HepG2 (cell line): ENCODE measurements around the gene C20orf144. TPM values are rescaled to one million over a fixed set of nuclear protein-coding genes. Genes with fewer than 3 reads are reported as not detected.

Source experiments
- CBX1 ChIP-seq: IDR thresholded peaks from one replicate; pipeline ENCODE4 v1.6.1; 2016; ENCODE audit warnings: antibody characterized with exemption, low read depth
- CREM ChIP-seq, 2 experiments: sonication (generic) in 1 of 2; formaldehyde crosslinking in 1 of 2; IDR thresholded peaks; 2 replicates each; pipeline versions ENCODE4 v1.4.0 to v1.6.1; 2016 to 2020; ENCODE audit warnings: antibody characterized with exemption in 1 of 2, mild to moderate bottlenecking in 1 of 2, missing genetic modification reagents in 1 of 2
- HNF1B ChIP-seq: sonication (generic); formaldehyde crosslinking; IDR thresholded peaks from 2 replicates; pipeline ENCODE4 v1.5.1; 2020; ENCODE audit warnings: mild to moderate bottlenecking, moderate library complexity, missing genetic modification reagents
- JUNB ChIP-seq: sonication (generic); formaldehyde crosslinking; IDR thresholded peaks from 2 replicates; pipeline ENCODE4 v1.8.0; 2022; ENCODE audit warnings: missing genetic modification reagents, mild to moderate bottlenecking, borderline replicate concordance
- MEIS2 ChIP-seq: sonication (generic); formaldehyde crosslinking; IDR thresholded peaks from 2 replicates; pipeline ENCODE4 v1.9.0; 2021; ENCODE audit warnings: mild to moderate bottlenecking, missing genetic modification reagents
- NR2C2 ChIP-seq: sonication (generic); formaldehyde crosslinking; IDR thresholded peaks from 2 replicates; pipeline ENCODE4 v1.4.0; 2020; ENCODE audit warnings: missing genetic modification reagents, mild to moderate bottlenecking, moderate library complexity, borderline replicate concordance
- RXRB ChIP-seq: IDR thresholded peaks from 2 replicates; pipeline ENCODE4 v1.6.1; 2016; ENCODE audit warnings: borderline replicate concordance, missing genetic modification reagents, missing compliant biosample characterization
- SMAD3 ChIP-seq: sonication (generic); formaldehyde crosslinking; IDR thresholded peaks from 2 replicates; pipeline ENCODE4 v1.4.0; 2020; ENCODE audit warnings: missing genetic modification reagents
- SNAPC2 ChIP-seq: sonication (generic); formaldehyde crosslinking; IDR thresholded peaks from 2 replicates; pipeline ENCODE4 v1.8.1; 2022; ENCODE audit warnings: mild to moderate bottlenecking, missing genetic modification reagents
- SP140L ChIP-seq: sonication (generic); formaldehyde crosslinking; IDR thresholded peaks from 2 replicates; pipeline ENCODE4 v1.4.0; 2020; ENCODE audit warnings: missing genetic modification reagents, borderline replicate concordance
- ZBTB21 ChIP-seq: sonication (generic); formaldehyde crosslinking; IDR thresholded peaks from 2 replicates; pipeline ENCODE4 v1.4.0; 2020; ENCODE audit warnings: missing genetic modification reagents
- ZBTB40 ChIP-seq, 2 experiments: fragments of 450-650 bp in 1 of 2; sonication (generic) in 1 of 2; formaldehyde crosslinking in 1 of 2; IDR thresholded peaks; 2 replicates each; pipeline versions ENCODE4 v1.6.1 to v1.8.0; 2016 to 2022; ENCODE audit warnings: antibody characterized with exemption in 1 of 2, mild to moderate bottlenecking in 1 of 2, missing genetic modification reagents in 1 of 2
- ZNF687 ChIP-seq: sonication (generic); formaldehyde crosslinking; IDR thresholded peaks from 2 replicates; pipeline ENCODE4 v1.5.1; 2020; ENCODE audit warnings: mild to moderate bottlenecking, missing genetic modification reagents, moderate library complexity
- polyA plus RNA-seq, 8 experiments: library from polyadenylated mRNA; depleted of rRNA in 3 of 8; stranded (reverse) in 7 of 8; unstranded in 1 of 8; fragments of >200 nt; fragmentation: Illumina TruSeq in 4 of 8; extraction: Trizol in 4 of 8; gene quantifications; 2 replicates each; pipeline versions ENCODE4 v1.2.1 to v1.2.3, GENCODE V29; 2011 to 2016; ENCODE audit warnings: low read depth in 4 of 8, missing spikeins in 1 of 8, mixed read lengths in 1 of 8; ENCODE audit not compliant: insufficient read depth in 1 of 8
- total RNA-seq, 5 experiments: library from RNA; depleted of rRNA; stranded (reverse); fragments of >200 nt; fragmentation: Illumina TruSeq; extraction: Trizol; gene quantifications; 2 replicates each; pipeline ENCODE4 v1.2.3, GENCODE V29; 2016; ENCODE audit warnings: low read depth in 1 of 5

Gene C20orf144
- total and polyA plus RNA-seq, 2 of the 13 experiments (the other 11 are each of a cell fraction or from before 2014, with no cell fraction given): 0.09 to 0.16 TPM

GRCh38 chr20:33685328-33686099 is 23.4 kb downstream of the C20orf144 start (continued):
- TF ChIP-seq NR2C2 (CRISPR knock-in tag) (peak; percentile 5; the same call in 1 of the 2 replicates), HNF1B (0 out of 2 replicates have a peak, but pooled peaks have one; percentile 22), ZNF687 (CRISPR knock-in tag) (peak; percentile 81), SNAPC2 (CRISPR knock-in tag) (no peak), MEIS2 (peak; percentile 71; the same call in 1 of the 2 replicates), RXRB (CRISPR knock-in tag) (peak; percentile 30; the same call in 1 of the 2 replicates), JUNB (CRISPR knock-in tag) (no peak), ZBTB40 (IDR thresholded peaks at IDR 0.05) (no peak), ZBTB40 (CRISPR knock-in tag; IDR thresholded peaks at IDR 0.05) (no peak), SP140L (CRISPR knock-in tag) (no peak), SMAD3 (no peak), CBX1 (peak; percentile 64), ZBTB21 (0 out of 2 replicates have a peak, but pooled peaks have one; percentile 33), CREM (IDR thresholded peaks at IDR 0.05) (no peak), CREM (CRISPR knock-in tag; IDR thresholded peaks at IDR 0.05) (no peak)
